ENCODE data around the gene CYP4F12. TPM values are rescaled to one million over a fixed set of nuclear protein-coding genes. Genes with fewer than 3 reads are reported as not detected.

CYP4F12 gene
- total RNA-seq, 1 experiment from 2014 or later = not detected

GRCh38 chr19:15740785-15741184 is 67.9 kb downstream of the CYP4F12 start:
- intact Hi-C loops (cut with micrococcal nuclease) = no loop called here
- no peaks in the 10 kb centered on the region for H3K79me2 ChIP-seq (ENCODE audit: low read length)
- no TSS peak for BruUV-seq (replicated peaks)

More at GRCh38 chr19:15740785-15741184, 67.9 kb downstream of the CYP4F12 start:
- H3K9me3 ChIP-seq (ENCODE audit: low read length) = 0 out of 2 replicates have a peak, but pooled peaks cover 3% of the 10 kb centered on the region
- H3K9ac ChIP-seq (ENCODE audit: low read length) = no peak overlapping the region
- ATAC-seq (no peak), DNase-seq (no peak)
- H3K36me3 ChIP-seq (ENCODE audit: low read depth, low read length) = no peaks in the 10 kb centered on the region
- TF ChIP-seq EZH2 (IDR thresholded peaks at IDR 0.05; ENCODE audit: low read length, unreplicated experiment) (no peak), CTCF (conservative IDR thresholded peaks at IDR 0.05; ENCODE audit: low read depth, low read length) (no peak), EZH2phosphoT487 (IDR thresholded peaks at IDR 0.05; ENCODE audit: borderline replicate concordance, low read length) (no peak)
- no peaks in the 10 kb centered on the region for H3K9me2 ChIP-seq (replicated peaks; ENCODE audit: low read length)
- H3F3A ChIP-seq (ENCODE audit: low read length, unreplicated experiment) = no peaks in the 10 kb centered on the region
- peaks cover 24% of the 10 kb centered on the region for H3K27me3 ChIP-seq (ENCODE audit: low read length)
- no peak overlapping the region for H3K4me2 ChIP-seq (ENCODE audit: low read length)
- H3K4me1 ChIP-seq (ENCODE audit: insufficient read depth, low read length) = no peaks in the 10 kb centered on the region
- H4K20me1 ChIP-seq (ENCODE audit: low read length) = no peaks in the 10 kb centered on the region
- ChIA-PET POLR2A (ENCODE audit: unreplicated experiment) (no interaction called here), CTCF (no interaction called here)
- H2AFZ ChIP-seq (ENCODE audit: low read length) = no peak overlapping the region
- no peak overlapping the region for H3K27ac ChIP-seq (ENCODE audit: low read length)
- H3K4me3 ChIP-seq (ENCODE audit: low read length) = no peak overlapping the region

Other genes with a start within 250 kb of the CYP4F12 start
- 30.9 and 35.1 TPM in 2 replicates for gene WIZ, start 223.1 kb upstream of the CYP4F12 start, total RNA-seq (2014; rRNA removed)
- not detected in 2 replicates for gene RASAL3, start 208.5 kb upstream of the CYP4F12 start, total RNA-seq (2014; rRNA removed)
- not detected in 2 replicates for gene PGLYRP2, start 193.6 kb upstream of the CYP4F12 start, total RNA-seq (2014; rRNA removed)
- gene CYP4F22, start 164.6 kb upstream of the CYP4F12 start, total RNA-seq (2014; rRNA removed) = 0.07 TPM in 1 of 2 replicates, not detected in the other
- not detected in 2 replicates for gene CYP4F8, start 57.9 kb upstream of the CYP4F12 start, total RNA-seq (2014; rRNA removed)
- not detected in 2 replicates for gene CYP4F3, start 32.2 kb upstream of the CYP4F12 start, total RNA-seq (2014; rRNA removed)
- not detected in 2 replicates for gene OR10H2, start 54.9 kb downstream of the CYP4F12 start, total RNA-seq (2014; rRNA removed)
- not detected in 2 replicates for gene OR10H3, start 64.9 kb downstream of the CYP4F12 start, total RNA-seq (2014; rRNA removed)
- not detected in 2 replicates for gene OR10H5, start 114.6 kb downstream of the CYP4F12 start, total RNA-seq (2014; rRNA removed)
- not detected in 2 replicates for gene OR10H1, start 142.6 kb downstream of the CYP4F12 start, total RNA-seq (2014; rRNA removed)
- gene CYP4F2, start 225.0 kb downstream of the CYP4F12 start, total RNA-seq (2014; rRNA removed) = not detected in 2 replicates